Liver (tissue), 9 donors: ENCODE measurements around the gene C10orf67. TPM values are rescaled to one million over a fixed set of nuclear protein-coding genes. Genes with fewer than 3 reads are reported as not detected.
A peak's percentile ranks its signal among the peaks of the same experiment; 100 is the strongest.

Source experiments
- DNase-seq: peaks from one replicate; pipeline ENCODE4 v3.0.0-alpha.2; 2017; ENCODE audit warnings: low spot score
- H3K27ac ChIP-seq, 2 donors: one replicate each; pipeline ENCODE4 v1.7.0; 2013; ENCODE audit warnings: inconsistent platforms in 2 of 2, low read length in 2 of 2, control low read depth in 1 of 2, low read depth in 1 of 2, mild to moderate bottlenecking in 1 of 2
- H3K27me3 ChIP-seq, 4 donors: one replicate each; pipeline versions ENCODE4 v1.6.1 to v1.7.0; 2013; ENCODE audit warnings: low read length in 3 of 4, inconsistent platforms in 1 of 4, mild to moderate bottlenecking in 1 of 4, moderate library complexity in 1 of 4; ENCODE audit not compliant: control insufficient read depth in 4 of 4, insufficient read depth in 4 of 4
- H3K36me3 ChIP-seq, 4 donors: one replicate each; pipeline versions ENCODE4 v1.6.1 to v1.7.0; 2013; ENCODE audit warnings: low read length in 3 of 4, mild to moderate bottlenecking in 3 of 4, low read depth in 1 of 4, moderate library complexity in 1 of 4; ENCODE audit not compliant: control insufficient read depth in 4 of 4, insufficient read depth in 3 of 4
- H3K4me1 ChIP-seq, 4 donors: one replicate each; pipeline versions ENCODE4 v1.6.1 to v1.7.0; 2013; ENCODE audit warnings: low read length in 3 of 4, mild to moderate bottlenecking in 3 of 4, moderate library complexity in 1 of 4; ENCODE audit not compliant: control insufficient read depth in 4 of 4, insufficient read depth in 4 of 4
- H3K4me3 ChIP-seq, 3 donors: one replicate each; pipeline versions ENCODE4 v1.6.1 to v1.7.0; 2013; ENCODE audit warnings: low read length in 3 of 3, control low read depth in 1 of 3, low read depth in 1 of 3, mild to moderate bottlenecking in 1 of 3
- H3K9ac ChIP-seq, 2 donors: one replicate each; pipeline ENCODE4 v1.7.0; 2013; ENCODE audit warnings: low read length in 2 of 2, mild to moderate bottlenecking in 2 of 2, moderate library complexity in 2 of 2, control low read depth in 1 of 2, low read depth in 1 of 2
- H3K9me3 ChIP-seq, 4 donors: one replicate each; pipeline versions ENCODE4 v1.6.1 to v1.7.0; 2013; ENCODE audit warnings: low read length in 3 of 4; ENCODE audit not compliant: control insufficient read depth in 4 of 4
- ATF3 ChIP-seq: IDR thresholded peaks from 2 replicates; pipeline ENCODE4 v1.6.1; 2016; ENCODE audit warnings: antibody characterized with exemption
- CTCF ChIP-seq: fragments of 150-350 bp; IDR thresholded peaks from 2 replicates; pipeline ENCODE4 v1.5.1; 2017; ENCODE audit warnings: improper control_type of control experiment, low read depth, low read length; ENCODE audit not compliant: missing input control
- EGR1 ChIP-seq, 2 donors: IDR thresholded peaks; 2 replicates each; pipeline ENCODE4 v1.6.1; 2016 to 2018; ENCODE audit warnings: antibody characterized with exemption in 2 of 2, low read depth in 2 of 2
- FOXA1 ChIP-seq: IDR thresholded peaks from 2 replicates; pipeline ENCODE4 v1.6.1; 2016; ENCODE audit warnings: antibody characterized with exemption
- FOXA2 ChIP-seq: IDR thresholded peaks from 2 replicates; pipeline ENCODE4 v1.6.1; 2016; ENCODE audit warnings: antibody characterized with exemption
- GABPA ChIP-seq, 2 donors: IDR thresholded peaks in 1 of 2; conservative IDR thresholded peaks in 1 of 2; 2 replicates each; pipeline ENCODE4 v1.6.1; 2016; ENCODE audit warnings: antibody characterized with exemption in 2 of 2, mild to moderate bottlenecking in 1 of 2, moderate library complexity in 1 of 2
- HNF4A ChIP-seq, 2 donors: conservative IDR thresholded peaks; 2 replicates each; pipeline ENCODE4 v1.6.1; 2016; ENCODE audit warnings: antibody characterized with exemption in 2 of 2, mild to moderate bottlenecking in 2 of 2
- HNF4G ChIP-seq: IDR thresholded peaks from 2 replicates; pipeline ENCODE4 v1.6.1; 2016; ENCODE audit warnings: antibody characterized with exemption
- JUND ChIP-seq, 2 donors: IDR thresholded peaks; 2 replicates each; pipeline ENCODE4 v1.6.1; 2016; ENCODE audit warnings: antibody characterized with exemption in 2 of 2
- MAX ChIP-seq: IDR thresholded peaks from 2 replicates; pipeline ENCODE4 v1.6.1; 2016; ENCODE audit warnings: antibody characterized with exemption
- NR2F2 ChIP-seq: IDR thresholded peaks from 2 replicates; pipeline ENCODE4 v1.6.1; 2016; ENCODE audit warnings: antibody characterized with exemption
- RAD21 ChIP-seq, 2 donors: IDR thresholded peaks; 2 replicates each; pipeline ENCODE4 v1.6.1; 2016; ENCODE audit warnings: antibody characterized with exemption in 2 of 2, mild to moderate bottlenecking in 2 of 2
- REST ChIP-seq: IDR thresholded peaks from 2 replicates; pipeline ENCODE4 v1.6.1; 2016; ENCODE audit warnings: antibody characterized with exemption, mild to moderate bottlenecking
- RXRA ChIP-seq, 2 donors: IDR thresholded peaks; 2 replicates each; pipeline ENCODE4 v1.6.1; 2017 to 2018; ENCODE audit warnings: antibody characterized with exemption in 2 of 2, mild to moderate bottlenecking in 1 of 2
- SP1 ChIP-seq: IDR thresholded peaks from 2 replicates; pipeline ENCODE4 v1.6.1; 2018; ENCODE audit warnings: antibody characterized with exemption, mild to moderate bottlenecking
- TAF1 ChIP-seq: conservative IDR thresholded peaks from 2 replicates; pipeline ENCODE4 v1.6.1; 2016; ENCODE audit warnings: antibody characterized with exemption, mild to moderate bottlenecking
- YY1 ChIP-seq: IDR thresholded peaks from 2 replicates; pipeline ENCODE4 v1.6.1; 2016; ENCODE audit warnings: antibody characterized with exemption, mild to moderate bottlenecking
- ZBTB33 ChIP-seq: IDR thresholded peaks from 2 replicates; pipeline ENCODE4 v1.6.1; 2016; ENCODE audit warnings: antibody characterized with exemption
- WGBS: extraction: QIAGEN DNeasy Blood & Tissue Kit; methylation state at CpG from one replicate; pipeline ENCODE4 v1.1.7; 2013; 5-methylcytosine and 5-hydroxymethylcytosine counted together
- polyA plus RNA-seq, 2 donors: library from polyadenylated mRNA; stranded (reverse) in 1 of 2; unstranded in 1 of 2; fragments of 200-250 nt in 1 of 2; fragments of >200 nt in 1 of 2; fragmentation: Nextera tagmentation in 1 of 2; extraction: Ambion mirVana in 1 of 2; gene quantifications; one replicate each; pipeline versions ENCODE4 v1.2.1 to v1.2.3, GENCODE V29; 2013 to 2015
- total RNA-seq, 2 donors: library from RNA; depleted of rRNA; stranded (reverse); fragments of >200 nt; gene quantifications; one replicate each; pipeline ENCODE4 v1.2.3, GENCODE V29; 2014
- donor health status: healthy.
- donor health status: healthy.
- donor health status: healthy.
- donor health status: healthy.
- donor health status: healthy.

C10orf67 gene
- total and polyA plus RNA-seq, 4 donors = 0.02 TPM; not detected in 3

- H3K4me1 ChIP-seq = peaks cover 0 to 6% (median 3%) of the 10 kb centered on the region in 4 donors
- no peak overlapping the region for H3K9ac ChIP-seq
- no peaks in the 10 kb centered on the region for H3K9me3 ChIP-seq
- DNase-seq = no peak
- H3K27me3 ChIP-seq = no peaks in the 10 kb centered on the region
- WGBS = 41% methylated on average over 12 of the region's 12 CpGs
- TF ChIP-seq REST (no peak), NR2F2 (peak; percentile 27), EGR1 (IDR thresholded peaks at IDR 0.05; ENCODE audit: low read depth in 2 of 2) (no peak), MAX (no peak), HNF4A (conservative IDR thresholded peaks at IDR 0.05) (no peak), FOXA2 (no peak), JUND (IDR thresholded peaks at IDR 0.05) (peak in 1 of 2 donors; percentile 29), ZBTB33 (no peak), TAF1 (no peak), ATF3 (no peak), HNF4G (no peak), CTCF (peak; percentile 40), FOXA1 (no peak), YY1 (no peak), RXRA (IDR thresholded peaks at IDR 0.05) (no peak), RAD21 (IDR thresholded peaks at IDR 0.05) (no peak), GABPA (IDR thresholded peaks at IDR 0.05 in 1 of 2, conservative IDR thresholded peaks at IDR 0.05 in 1 of 2) (no peak), SP1 (no peak)
- H3K27ac ChIP-seq = no peak overlapping the region
- no peaks in the 10 kb centered on the region for H3K36me3 ChIP-seq
- no peak overlapping the region for H3K4me3 ChIP-seq
Measured at GRCh38 chr10:23157691-23158369, 186.8 kb downstream of the C10orf67 start.
